GM06990 (cell line): Measurements from ENCODE around the gene EML6.

Source experiments
- DNase-seq: peaks from one replicate; pipeline ENCODE4 v3.0.0-alpha.2; 2011; ENCODE audit not compliant: insufficient read length; ENCODE audit errors: extremely low read depth
- H3K27me3 ChIP-seq: replicated peaks from 2 replicates; pipeline ENCODE4 v1.6.0; 2011; ENCODE audit warnings: low read length; ENCODE audit not compliant: control insufficient read depth, insufficient read depth
- H3K36me3 ChIP-seq: 2 replicates; pipeline ENCODE4 v1.5.1; 2011; ENCODE audit warnings: low read length; ENCODE audit not compliant: control insufficient read depth, insufficient read depth
- H3K4me3 ChIP-seq: replicated peaks from 2 replicates; pipeline ENCODE4 v1.5.1; 2011; ENCODE audit warnings: low read depth, mild to moderate bottlenecking, control low read depth, low read length
- CTCF ChIP-seq: IDR thresholded peaks from 2 replicates; pipeline ENCODE4 v1.5.1; 2011; ENCODE audit warnings: low read length, control low read depth, mild to moderate bottlenecking, inconsistent platforms; ENCODE audit not compliant: insufficient read depth, poor library complexity, severe bottlenecking

The EML6 gene

GRCh38 chr2:55017428-55017827 is 294.0 kb downstream of the EML6 start:
- Histone ChIP-seq H3K27me3 (no peaks in the 10 kb centered on the region), H3K36me3 (no peaks in the 10 kb centered on the region), H3K4me3 (no peak overlapping the region)
- DNase-seq, result no peak
- no peak for TF ChIP-seq CTCF

GRCh38 chr2:55017880-55018279 is 294.4 kb downstream of the EML6 start:
- TF ChIP-seq CTCF, result no peak
- no peak for DNase-seq
- Histone ChIP-seq H3K4me3 (no peak overlapping the region), H3K36me3 (no peaks in the 10 kb centered on the region), H3K27me3 (no peaks in the 10 kb centered on the region)

- Histone ChIP-seq H3K36me3 (no peaks in the 10 kb centered on the region), H3K4me3 (no peak overlapping the region), H3K27me3 (no peaks in the 10 kb centered on the region)
- no peak for TF ChIP-seq CTCF
- DNase-seq, result no peak
These were observed 295.2 kb downstream of the EML6 start for GRCh38 chr2:55018619-55019018.

GRCh38 chr2:55019526-55020258 is 296.2 kb downstream of the EML6 start:
- Histone ChIP-seq H3K36me3 (no peaks in the 10 kb centered on the region), H3K4me3 (no peak overlapping the region), H3K27me3 (no peaks in the 10 kb centered on the region)
- DNase-seq, result no peak
- no peak for TF ChIP-seq CTCF
